SU-DHL-6 (cell line): ENCODE results near the gene CENPF.

ENCODE experiments used
- H2AFZ ChIP-seq: fragments of 200-600 bp; sonication (generic); 2 replicates; pipeline ENCODE4 v1.6.1; 2014; ENCODE audit warnings: low read depth, mild to moderate bottlenecking, moderate library complexity, mixed read lengths, antibody characterized with exemption, low read length; ENCODE audit not compliant: severe bottlenecking
- H3F3A ChIP-seq: fragments of 200-600 bp; shearing (Covaris generic); 2 replicates; pipeline ENCODE4 v1.6.0; 2016; ENCODE audit warnings: antibody characterized with exemption, mild to moderate bottlenecking; ENCODE audit not compliant: insufficient read depth
- H3K27ac ChIP-seq: fragments of 200-600 bp; sonication (generic); 2 replicates; pipeline ENCODE4 v1.5.1; 2016; ENCODE audit warnings: low read depth, mild to moderate bottlenecking, low read length, moderate library complexity, mixed read lengths
- H3K27me3 ChIP-seq: fragments of 200-600 bp; sonication (generic), shearing (Covaris generic); 2 replicates; pipeline ENCODE4 v1.6.0; 2014; ENCODE audit warnings: mild to moderate bottlenecking, low read length
- H3K36me3 ChIP-seq: fragments of 200-600 bp; sonication (generic); 2 replicates; pipeline ENCODE4 v1.6.1; 2014; ENCODE audit warnings: mild to moderate bottlenecking, low read length, mixed read lengths
- H3K4me2 ChIP-seq: fragments of 300-600, 200-600 bp; shearing (Covaris generic), sonication (generic); 2 replicates; pipeline ENCODE4 v1.6.0; 2014; ENCODE audit warnings: low read length, low read depth, mild to moderate bottlenecking; ENCODE audit not compliant: poor library complexity, severe bottlenecking
- H3K4me3 ChIP-seq: fragments of 200-600 bp; sonication (generic); 2 replicates; pipeline ENCODE4 v1.5.1; 2014; ENCODE audit warnings: antibody characterized with exemption, low read length, mild to moderate bottlenecking, mixed read lengths; ENCODE audit not compliant: insufficient read depth, poor library complexity, severe bottlenecking
- H3K79me2 ChIP-seq: fragments of 200-600 bp; sonication (generic); 2 replicates; pipeline ENCODE4 v1.6.1; 2014; ENCODE audit warnings: mild to moderate bottlenecking, low read length, moderate library complexity; ENCODE audit not compliant: insufficient read depth
- H3K9ac ChIP-seq: fragments of 200-600 bp; sonication (generic); 2 replicates; pipeline ENCODE4 v1.7.0; 2014; ENCODE audit warnings: mild to moderate bottlenecking, low read length
- H3K9me2 ChIP-seq: fragments of 200-600 bp; sonication (generic); replicated peaks from 2 replicates; pipeline ENCODE4 v1.6.1; 2014; ENCODE audit warnings: low read length; ENCODE audit not compliant: insufficient read depth
- H3K9me3 ChIP-seq: fragments of 200-600 bp; sonication (generic); 2 replicates; pipeline ENCODE4 v1.6.1; 2014; ENCODE audit warnings: low read length, mixed read lengths; ENCODE audit not compliant: insufficient read depth
- H4K20me1 ChIP-seq: fragments of 200-600 bp; sonication (generic); 2 replicates; pipeline ENCODE4 v1.6.1; 2014; ENCODE audit warnings: low read depth, mild to moderate bottlenecking, antibody characterized with exemption, low read length, moderate library complexity, mixed read lengths
- EZH2phosphoT487 ChIP-seq: fragments of 200-600 bp; sonication (generic), shearing (Covaris generic); conservative IDR thresholded peaks from 2 replicates; pipeline ENCODE4 v1.6.1; 2018; ENCODE audit warnings: mild to moderate bottlenecking, antibody characterized with exemption, low read length, moderate library complexity, mixed read lengths
- TF ChIP-seq, protein P1 (sequence below): fragments of 200-600 bp; sonication (generic); IDR thresholded peaks from one replicate; pipeline ENCODE4 v1.5.1; 2017; ENCODE audit warnings: antibody characterized with exemption, mild to moderate bottlenecking, low read length, moderate library complexity; ENCODE audit not compliant: insufficient read depth, poor library complexity, severe bottlenecking

Gene CENPF

DNA sequence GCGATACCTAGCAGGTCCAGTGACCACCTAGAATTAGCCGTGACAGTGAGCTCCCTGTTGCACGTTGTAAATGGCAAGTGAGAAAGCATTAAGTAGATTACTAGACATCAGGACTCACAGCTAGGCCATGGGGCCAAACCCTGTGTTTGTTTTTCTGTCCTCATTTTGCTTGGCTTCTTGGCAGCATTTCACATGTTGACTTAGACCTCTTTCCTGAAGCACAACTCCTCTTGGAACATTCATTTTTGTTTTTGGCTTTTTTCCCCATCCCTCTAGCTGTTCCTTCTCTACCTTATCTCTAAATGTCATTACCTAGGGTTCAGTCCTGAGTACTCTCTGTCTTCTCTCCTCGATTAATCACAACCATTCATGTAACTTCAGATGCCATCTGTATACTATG, 34.7 kb upstream of the CENPF start:
- Histone ChIP-seq H2AFZ (no peak overlapping the region), H3K9me3 (no peaks in the 10 kb centered on the region), H3K9ac (no peak overlapping the region), H3K36me3 (no peaks in the 10 kb centered on the region), H3K4me3 (no peak overlapping the region), H3K9me2 (no peaks in the 10 kb centered on the region), H3F3A (no peaks in the 10 kb centered on the region), H3K4me2 (no peak overlapping the region), H3K79me2 (no peaks in the 10 kb centered on the region), H4K20me1 (no peaks in the 10 kb centered on the region), H3K27ac (no peak overlapping the region), H3K27me3 (no peaks in the 10 kb centered on the region)
- no peak for TF ChIP-seq EZH2phosphoT487
- TF ChIP-seq, protein P1, sequence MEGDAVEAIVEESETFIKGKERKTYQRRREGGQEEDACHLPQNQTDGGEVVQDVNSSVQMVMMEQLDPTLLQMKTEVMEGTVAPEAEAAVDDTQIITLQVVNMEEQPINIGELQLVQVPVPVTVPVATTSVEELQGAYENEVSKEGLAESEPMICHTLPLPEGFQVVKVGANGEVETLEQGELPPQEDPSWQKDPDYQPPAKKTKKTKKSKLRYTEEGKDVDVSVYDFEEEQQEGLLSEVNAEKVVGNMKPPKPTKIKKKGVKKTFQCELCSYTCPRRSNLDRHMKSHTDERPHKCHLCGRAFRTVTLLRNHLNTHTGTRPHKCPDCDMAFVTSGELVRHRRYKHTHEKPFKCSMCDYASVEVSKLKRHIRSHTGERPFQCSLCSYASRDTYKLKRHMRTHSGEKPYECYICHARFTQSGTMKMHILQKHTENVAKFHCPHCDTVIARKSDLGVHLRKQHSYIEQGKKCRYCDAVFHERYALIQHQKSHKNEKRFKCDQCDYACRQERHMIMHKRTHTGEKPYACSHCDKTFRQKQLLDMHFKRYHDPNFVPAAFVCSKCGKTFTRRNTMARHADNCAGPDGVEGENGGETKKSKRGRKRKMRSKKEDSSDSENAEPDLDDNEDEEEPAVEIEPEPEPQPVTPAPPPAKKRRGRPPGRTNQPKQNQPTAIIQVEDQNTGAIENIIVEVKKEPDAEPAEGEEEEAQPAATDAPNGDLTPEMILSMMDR, result no peak

DNA sequence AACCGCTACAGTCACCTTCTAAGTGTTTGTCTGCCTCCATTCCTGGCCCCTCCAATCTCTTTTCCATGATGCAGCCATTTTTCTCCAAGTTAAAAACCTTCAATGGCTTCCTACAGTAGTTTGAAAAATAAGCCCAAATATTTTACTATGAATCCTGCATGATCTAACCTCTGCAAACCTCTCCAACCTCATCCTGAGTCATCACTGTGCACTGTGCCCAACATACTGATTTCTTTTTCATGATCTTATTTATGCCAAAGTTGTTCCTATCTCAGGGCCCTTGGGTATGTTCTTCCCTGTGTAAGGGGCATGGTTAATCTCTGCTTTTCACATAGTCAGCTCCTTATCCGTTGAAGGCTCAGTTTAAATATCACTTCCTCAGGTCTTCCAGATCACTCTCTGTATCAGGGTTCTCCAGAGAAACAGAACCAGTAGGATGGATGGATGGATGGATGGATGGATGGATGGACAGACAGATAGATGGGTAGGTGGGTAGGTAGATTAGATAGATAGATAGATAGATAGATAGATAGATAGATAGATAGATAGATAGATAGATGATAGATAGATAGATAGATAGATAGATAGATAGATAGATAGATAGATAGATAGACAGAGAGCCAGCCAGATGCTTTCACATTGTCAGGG, 33.5 kb upstream of the CENPF start:
- no peak overlapping the region for H3K4me2 ChIP-seq
- H3F3A ChIP-seq, result no peaks in the 10 kb centered on the region
- no peak overlapping the region for H2AFZ ChIP-seq
- no peaks in the 10 kb centered on the region for H3K36me3 ChIP-seq
- no peaks in the 10 kb centered on the region for H3K79me2 ChIP-seq
- H3K27me3 ChIP-seq, result no peaks in the 10 kb centered on the region
- no peaks in the 10 kb centered on the region for H3K9me2 ChIP-seq
- no peaks in the 10 kb centered on the region for H3K9me3 ChIP-seq
- no peak overlapping the region for H3K27ac ChIP-seq
- no peak overlapping the region for H3K9ac ChIP-seq
- no peak overlapping the region for H3K4me3 ChIP-seq
- TF ChIP-seq EZH2phosphoT487, result no peak
- TF ChIP-seq, protein P1, result no peak
- H4K20me1 ChIP-seq, result no peaks in the 10 kb centered on the region

DNA sequence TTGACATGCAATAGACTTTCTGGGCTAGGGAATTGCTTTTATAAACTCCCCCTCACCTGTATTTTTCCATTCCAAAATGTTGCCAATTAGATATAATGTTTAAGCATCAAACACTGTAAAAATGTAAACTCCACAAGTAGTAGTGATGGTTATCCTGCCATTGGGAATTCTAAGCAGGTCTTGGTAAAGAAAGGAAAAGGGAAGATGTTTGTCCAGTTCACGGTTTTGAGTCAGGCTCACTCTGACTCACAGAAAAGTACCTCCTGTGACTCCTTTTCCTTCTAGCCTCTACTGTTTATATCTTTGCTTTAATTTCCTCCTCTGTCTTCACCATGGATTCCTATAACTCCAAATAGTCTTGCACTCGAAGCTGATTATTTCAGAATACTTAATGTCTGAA, 32.6 kb upstream of the CENPF start:
- H3K27me3 ChIP-seq, result no peaks in the 10 kb centered on the region
- H2AFZ ChIP-seq, result no peak overlapping the region
- TF ChIP-seq, protein P1, result no peak
- no peak for TF ChIP-seq EZH2phosphoT487
- H3K79me2 ChIP-seq, result no peaks in the 10 kb centered on the region
- no peaks in the 10 kb centered on the region for H3K9me3 ChIP-seq
- no peak overlapping the region for H3K4me2 ChIP-seq
- no peaks in the 10 kb centered on the region for H3K36me3 ChIP-seq
- H3F3A ChIP-seq, result no peaks in the 10 kb centered on the region
- no peak overlapping the region for H3K27ac ChIP-seq
- H3K9me2 ChIP-seq, result no peaks in the 10 kb centered on the region
- no peak overlapping the region for H3K9ac ChIP-seq
- no peak overlapping the region for H3K4me3 ChIP-seq
- H4K20me1 ChIP-seq, result no peaks in the 10 kb centered on the region
